Measurements from ENCODE around the gene OCIAD2.
A peak's percentile ranks its signal among the peaks of the same experiment; 100 is the strongest.
"Not testable (repeated sequence)": the region's sequence is repeated elsewhere in the genome, so short reads cannot be mapped to it uniquely, and the experiment has no call there.

The OCIAD2 gene

DNA sequence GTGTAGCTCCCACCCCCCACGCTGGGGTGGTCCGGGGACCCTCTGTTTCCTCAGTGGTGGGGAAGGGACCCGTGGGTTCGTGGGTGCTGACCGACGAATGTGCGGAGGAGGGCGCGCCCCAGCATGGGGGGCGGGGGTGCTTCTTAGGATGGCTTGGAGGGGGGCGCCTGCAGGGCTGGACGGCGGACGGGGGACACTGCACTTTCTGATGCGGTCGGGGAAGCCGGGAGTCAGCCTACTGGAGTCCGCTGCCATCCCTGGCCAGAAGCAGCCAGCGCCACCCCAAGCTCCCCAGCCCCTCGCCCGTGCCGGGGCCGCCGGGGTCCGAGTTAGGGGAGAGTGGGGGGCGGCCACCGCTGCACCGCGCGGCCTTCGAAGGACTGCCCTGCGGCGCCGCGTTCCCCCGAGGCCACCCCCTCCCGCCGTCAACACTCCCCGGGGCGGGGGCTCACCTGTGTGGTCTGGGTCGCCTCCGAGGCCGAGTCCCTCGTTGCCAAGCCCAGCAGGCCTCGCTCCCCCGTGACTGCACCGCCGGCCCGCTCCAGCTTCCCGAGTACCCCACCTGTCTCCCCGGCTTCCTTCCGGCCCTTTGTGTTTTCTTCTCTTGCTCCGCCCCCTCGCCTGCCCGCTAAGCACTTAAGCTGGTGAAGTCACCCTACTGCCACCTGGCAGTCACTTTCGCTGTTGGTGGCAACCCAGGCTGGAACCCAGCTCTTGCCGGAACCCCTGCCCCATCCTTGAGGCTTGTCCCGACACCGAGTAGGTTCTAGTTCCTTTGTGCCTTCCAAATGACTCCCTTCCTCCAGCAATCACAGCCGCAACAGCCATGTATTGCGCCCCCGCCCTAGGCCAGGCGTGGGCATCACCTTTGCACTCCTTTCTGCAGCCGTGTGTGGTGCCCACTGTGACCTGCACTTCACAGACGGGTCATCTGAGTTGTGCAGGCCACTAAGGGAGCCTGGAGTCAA is at the start of gene OCIAD2:
TSS of gene OCIAD2 (minus strand) at position 569 of the 968 bp plus-strand sequence. CDS start 2,225 bp downstream, outside the sequence.
- DNase-seq, result peak; percentile 35

DNA sequence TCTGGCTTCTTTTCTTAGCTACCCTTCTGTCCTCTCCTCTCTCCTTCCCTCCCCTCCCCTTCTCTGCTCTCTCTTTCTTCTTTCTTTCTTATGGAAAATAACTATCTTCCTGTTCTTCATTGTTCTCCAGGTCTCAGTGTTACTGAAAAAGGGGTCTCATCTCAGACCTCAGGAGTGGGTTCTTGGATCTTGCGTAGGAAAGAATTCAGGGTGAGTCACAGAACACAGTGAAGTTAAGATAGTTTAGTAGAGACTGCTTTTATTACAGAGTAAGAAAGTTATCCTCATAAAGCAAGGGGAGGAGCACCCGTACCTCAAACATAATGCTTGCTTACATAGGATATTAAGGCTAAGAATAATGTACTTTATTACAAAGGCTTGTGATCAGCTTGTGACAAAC is 47.7 kb upstream of the OCIAD2 start:
- DNase-seq, result no peak

GRCh38 chr4:48949518-48950219 is 43.1 kb upstream of the OCIAD2 start:
- DNase-seq, result no peak

DNA sequence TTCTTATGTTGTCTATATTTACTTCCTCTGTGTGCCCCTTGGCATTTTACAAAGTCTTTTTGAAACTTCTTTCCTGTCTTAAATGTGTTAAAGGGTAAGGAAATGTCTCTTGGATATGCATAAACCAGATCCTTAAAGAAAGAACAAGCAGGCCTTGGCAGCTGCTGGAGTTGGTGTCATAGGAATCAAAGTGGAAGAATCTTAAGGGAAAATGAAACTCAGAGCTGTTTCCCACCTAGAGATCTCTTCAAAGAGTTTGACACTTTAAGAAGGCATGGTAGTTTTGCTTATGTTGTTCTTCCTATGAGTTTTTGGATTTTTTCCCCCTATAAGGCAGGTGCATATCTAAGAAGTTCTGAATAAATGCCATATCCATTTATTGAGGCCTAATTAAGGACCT is 42.5 kb upstream of the OCIAD2 start:
- no peak for DNase-seq

- DNase-seq, result no peak
These were observed 41.2 kb upstream of the OCIAD2 start for GRCh38 chr4:48947731-48948130.

DNA sequence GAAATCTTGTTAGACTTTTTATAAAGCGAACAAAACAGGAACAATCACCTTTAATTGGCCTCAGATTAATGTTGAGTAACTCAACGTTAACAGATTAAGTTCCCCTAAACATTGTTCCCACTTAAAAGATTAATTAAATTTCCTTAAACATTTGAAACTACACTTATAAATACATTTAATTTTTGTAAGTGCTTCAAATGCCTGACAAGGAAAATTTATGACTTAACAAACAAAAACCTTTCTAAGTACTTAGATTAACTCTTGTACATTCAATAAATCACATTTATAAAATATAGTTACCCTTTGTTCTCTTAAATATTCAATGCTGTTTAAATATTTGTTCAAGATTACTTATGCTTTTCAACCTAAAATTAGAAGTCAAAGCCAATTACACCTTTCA is 39.4 kb upstream of the OCIAD2 start:
- DNase-seq, result no peak

GRCh38 chr4:48944756-48945241 is 38.2 kb upstream of the OCIAD2 start:
- DNase-seq, result no peak

- no peak for DNase-seq
These were observed 37.7 kb upstream of the OCIAD2 start for GRCh38 chr4:48944252-48944651.

GRCh38 chr4:48943387-48943786 is 36.8 kb upstream of the OCIAD2 start:
- no peak for DNase-seq

- no peak for DNase-seq
These were observed 33.2 kb upstream of the OCIAD2 start for GRCh38 chr4:48939785-48940184.

- no peak for DNase-seq
These were observed 32.3 kb upstream of the OCIAD2 start for GRCh38 chr4:48938831-48939230.

GRCh38 chr4:48937033-48937432 is 30.5 kb upstream of the OCIAD2 start:
- DNase-seq, result no peak

GRCh38 chr4:48931459-48931858 is 24.9 kb upstream of the OCIAD2 start:
- no peak for DNase-seq

- DNase-seq, result no peak
These were observed 24.1 kb upstream of the OCIAD2 start for GRCh38 chr4:48930654-48931053.

- DNase-seq, result no peak
These were observed 17.8 kb upstream of the OCIAD2 start for GRCh38 chr4:48924416-48924815.

DNA sequence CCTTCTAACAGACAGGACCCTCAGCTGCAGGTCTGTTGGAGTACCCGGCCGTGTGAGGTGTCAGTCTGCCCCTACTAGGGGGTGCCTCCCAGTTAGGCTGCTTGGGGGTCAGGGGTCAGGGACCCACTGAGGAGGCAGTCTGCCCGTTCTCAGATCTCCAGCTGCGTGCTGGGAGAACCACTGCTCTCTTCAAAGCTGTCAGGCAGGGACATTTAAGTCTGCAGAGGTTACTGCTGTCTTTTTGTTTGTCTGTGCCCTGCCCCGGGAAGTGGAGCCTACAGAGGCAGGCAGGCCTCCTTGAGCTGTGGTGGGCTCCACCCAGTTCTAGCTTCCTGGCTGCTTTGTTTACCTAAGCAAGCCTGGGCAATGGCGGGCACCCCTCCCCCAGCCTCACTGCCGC is 16.5 kb upstream of the OCIAD2 start:
- not testable (repeated sequence) for DNase-seq

GRCh38 chr4:48914311-48914710 is 7.7 kb upstream of the OCIAD2 start:
- no peak for DNase-seq

GRCh38 chr4:48913346-48913745 is 6.8 kb upstream of the OCIAD2 start:
- no peak for DNase-seq

DNA sequence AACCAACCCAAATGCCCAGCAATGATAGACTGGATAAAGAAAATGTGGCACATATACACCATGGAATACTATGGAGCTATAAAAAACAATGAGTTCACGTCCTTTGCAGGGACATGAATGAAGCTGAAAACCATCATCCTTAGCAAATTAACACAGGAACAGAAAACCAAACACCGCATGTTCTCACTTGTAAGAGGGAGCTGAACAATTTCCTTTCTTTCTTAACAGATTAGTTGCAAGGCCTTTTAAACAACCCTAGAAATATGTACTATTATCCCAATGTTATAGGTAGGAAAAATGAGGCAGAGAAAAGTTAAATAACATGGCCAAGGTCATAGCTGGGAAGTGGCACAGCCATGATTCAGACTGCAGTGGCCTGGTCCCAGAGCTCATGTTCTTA is 5.8 kb upstream of the OCIAD2 start:
- no peak for DNase-seq

GRCh38 chr4:48910511-48910910 is 3.9 kb upstream of the OCIAD2 start:
- no peak for DNase-seq

GRCh38 chr4:48909697-48910096 is 3.1 kb upstream of the OCIAD2 start:
- no peak for DNase-seq

DNA sequence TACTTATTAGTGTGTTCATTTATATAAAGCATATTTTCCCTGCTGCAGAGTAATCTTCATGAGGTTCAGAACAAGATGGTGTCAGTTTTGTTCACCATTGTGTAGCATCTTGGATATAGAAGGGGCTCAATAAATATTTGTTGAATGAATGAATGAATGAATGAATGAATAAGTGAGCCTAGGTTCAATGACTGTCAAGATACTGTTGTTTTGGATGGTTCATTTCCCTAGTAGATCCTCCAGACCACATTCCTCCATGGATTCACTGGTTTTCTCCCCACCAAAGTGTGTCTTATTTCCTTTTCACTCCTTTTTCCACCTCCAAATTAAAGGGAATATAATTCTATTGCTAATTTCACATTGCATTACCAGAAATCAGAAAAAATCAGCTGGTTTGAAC is 2.1 kb upstream of the OCIAD2 start:
- DNase-seq, result no peak

- no peak for DNase-seq
These were observed 1.3 kb upstream of the OCIAD2 start for GRCh38 chr4:48907706-48908477.

All from GF-D8 (cell line).